Measurements from ENCODE around the gene CEP170.

Gene CEP170

GRCh38 chr1:243261390-243261789 is 6.3 kb upstream of the CEP170 start:
- Histone ChIP-seq H3K4me1 (ENCODE audit: insufficient read depth, low read length) (peaks cover 18% of the 10 kb centered on the region), H3K79me2 (ENCODE audit: insufficient read depth, low read length) (peaks cover 78% of the 10 kb centered on the region), H3K9me3 (ENCODE audit: insufficient read depth, low read length, severe bottlenecking) (no peaks in the 10 kb centered on the region), H3K36me3 (ENCODE audit: insufficient read depth, low read length) (peaks cover 4% of the 10 kb centered on the region; the same call in 1 of the 2 replicates), H3K27me3 (ENCODE audit: insufficient read depth, low read length, poor library complexity) (no peaks in the 10 kb centered on the region), H3K9ac (ENCODE audit: low read depth, low read length) (no peak overlapping the region), H2AFZ (ENCODE audit: low read depth, low read length) (no peak overlapping the region), H4K20me1 (ENCODE audit: insufficient read depth, low read length) (peaks cover 3% of the 10 kb centered on the region; the same call in 1 of the 2 replicates), H3K4me3 (ENCODE audit: low read depth in 1 of 2, low read length in 2 of 2) (no peak overlapping the region), H3K27ac (ENCODE audit: low read length) (no peak overlapping the region), H3K4me2 (ENCODE audit: insufficient read depth, low read length) (no peak overlapping the region)
- DNase-seq (no peak), ATAC-seq (ENCODE audit: insufficient read depth, low read depth) (no peak)
- TF ChIP-seq EZH2 (IDR thresholded peaks at IDR 0.05; ENCODE audit: borderline replicate concordance, low read depth, low read length, severe bottlenecking) (no peak), CTCF (IDR thresholded peaks at IDR 0.05; ENCODE audit: borderline replicate concordance, extremely low read depth, low read length, poor library complexity, severe bottlenecking) (no peak)

GRCh38 chr1:243260221-243260880 is 5.3 kb upstream of the CEP170 start:
- Histone ChIP-seq H3K4me3 (ENCODE audit: low read depth in 1 of 2, low read length in 2 of 2) (no peak overlapping the region), H3K4me1 (ENCODE audit: insufficient read depth, low read length) (peaks cover 18% of the 10 kb centered on the region), H2AFZ (ENCODE audit: low read depth, low read length) (no peak overlapping the region), H3K9me3 (ENCODE audit: insufficient read depth, low read length, severe bottlenecking) (no peaks in the 10 kb centered on the region), H3K79me2 (ENCODE audit: insufficient read depth, low read length) (peaks cover 79% of the 10 kb centered on the region), H3K27ac (ENCODE audit: low read length) (no peak overlapping the region), H3K27me3 (ENCODE audit: insufficient read depth, low read length, poor library complexity) (no peaks in the 10 kb centered on the region), H3K36me3 (ENCODE audit: insufficient read depth, low read length) (peaks cover 4% of the 10 kb centered on the region; the same call in 1 of the 2 replicates), H3K9ac (ENCODE audit: low read depth, low read length) (no peak overlapping the region), H3K4me2 (ENCODE audit: insufficient read depth, low read length) (no peak overlapping the region), H4K20me1 (ENCODE audit: insufficient read depth, low read length) (peaks cover 3% of the 10 kb centered on the region; the same call in 1 of the 2 replicates)
- no peak for TF ChIP-seq CTCF (IDR thresholded peaks at IDR 0.05; ENCODE audit: borderline replicate concordance, extremely low read depth, low read length, poor library complexity, severe bottlenecking)
- no peak for TF ChIP-seq EZH2 (IDR thresholded peaks at IDR 0.05; ENCODE audit: borderline replicate concordance, low read depth, low read length, severe bottlenecking)
- ATAC-seq (ENCODE audit: insufficient read depth, low read depth) (no peak), DNase-seq (no peak)

- no peak overlapping the region for H3K9ac ChIP-seq (ENCODE audit: low read depth, low read length)
- H3K79me2 ChIP-seq (ENCODE audit: insufficient read depth, low read length): peaks cover 82% of the 10 kb centered on the region
- no peak overlapping the region for H3K27ac ChIP-seq (ENCODE audit: low read length)
- TF ChIP-seq CTCF (IDR thresholded peaks at IDR 0.05; ENCODE audit: borderline replicate concordance, extremely low read depth, low read length, poor library complexity, severe bottlenecking) (no peak), EZH2 (IDR thresholded peaks at IDR 0.05; ENCODE audit: borderline replicate concordance, low read depth, low read length, severe bottlenecking) (no peak)
- peaks cover 22% of the 10 kb centered on the region for H3K4me1 ChIP-seq (ENCODE audit: insufficient read depth, low read length)
- H3K27me3 ChIP-seq (ENCODE audit: insufficient read depth, low read length, poor library complexity): no peaks in the 10 kb centered on the region
- no peak overlapping the region for H3K4me2 ChIP-seq (ENCODE audit: insufficient read depth, low read length)
- no peaks in the 10 kb centered on the region for H3K9me3 ChIP-seq (ENCODE audit: insufficient read depth, low read length, severe bottlenecking)
- no peak overlapping the region for H3K4me3 ChIP-seq (ENCODE audit: low read depth in 1 of 2, low read length in 2 of 2)
- ATAC-seq (ENCODE audit: insufficient read depth, low read depth): no peak
- H4K20me1 ChIP-seq (ENCODE audit: insufficient read depth, low read length): peaks cover 3% of the 10 kb centered on the region; the same call in 1 of the 2 replicates
- DNase-seq: no peak
- H3K36me3 ChIP-seq (ENCODE audit: insufficient read depth, low read length): 0 out of 2 replicates have a peak, but pooled peaks cover 4% of the 10 kb centered on the region
- H2AFZ ChIP-seq (ENCODE audit: low read depth, low read length): no peak overlapping the region
Measured at GRCh38 chr1:243258731-243259130, 3.6 kb upstream of the CEP170 start.
